Measurements from ENCODE around the gene PARVG.

- TF ChIP-seq CTCF (IDR thresholded peaks at IDR 0.05; ENCODE audit: insufficient read depth, low read depth, low read length), result no peak
- no peak for TF ChIP-seq EZH2 (IDR thresholded peaks at IDR 0.05; ENCODE audit: insufficient read depth, low read length)
Observed at GRCh38 chr22:44211946-44212930, 31.5 kb downstream of the PARVG start.
